ENCODE data around the gene BAZ2B.

The BAZ2B gene

GRCh38 chr2:159550231-159550630, 66.1 kb downstream of the BAZ2B start:
- H3K27ac ChIP-seq (ENCODE audit: low read depth, low read length) = no peak overlapping the region
- H3K9ac ChIP-seq (ENCODE audit: low read length) = no peak overlapping the region
- H3K27me3 ChIP-seq (ENCODE audit: low read length) = no peaks in the 10 kb centered on the region
- H3K79me2 ChIP-seq (ENCODE audit: insufficient read depth, low read length) = no peaks in the 10 kb centered on the region
- no peak overlapping the region for H2AFZ ChIP-seq (ENCODE audit: low read depth, low read length, severe bottlenecking)
- no peaks in the 10 kb centered on the region for H3K36me3 ChIP-seq (ENCODE audit: low read length)
- no peak for TF ChIP-seq CTCF (IDR thresholded peaks at IDR 0.05; ENCODE audit: insufficient read depth, low read length, poor library complexity, severe bottlenecking)
- no peak for TF ChIP-seq EZH2phosphoT487 (conservative IDR thresholded peaks at IDR 0.05; ENCODE audit: low read length)
- H3K9me3 ChIP-seq (ENCODE audit: insufficient read depth, low read length) = no peaks in the 10 kb centered on the region
- no peak overlapping the region for H3K4me2 ChIP-seq (ENCODE audit: low read depth, low read length, poor library complexity, severe bottlenecking)
- no peaks in the 10 kb centered on the region for H3F3A ChIP-seq (ENCODE audit: insufficient read depth)
- H4K20me1 ChIP-seq (ENCODE audit: low read depth, low read length) = no peaks in the 10 kb centered on the region
- H3K9me2 ChIP-seq (replicated peaks; ENCODE audit: insufficient read depth, low read length) = no peaks in the 10 kb centered on the region
- H3K4me3 ChIP-seq (ENCODE audit: insufficient read depth, low read length, poor library complexity, severe bottlenecking) = no peak overlapping the region

DNA sequence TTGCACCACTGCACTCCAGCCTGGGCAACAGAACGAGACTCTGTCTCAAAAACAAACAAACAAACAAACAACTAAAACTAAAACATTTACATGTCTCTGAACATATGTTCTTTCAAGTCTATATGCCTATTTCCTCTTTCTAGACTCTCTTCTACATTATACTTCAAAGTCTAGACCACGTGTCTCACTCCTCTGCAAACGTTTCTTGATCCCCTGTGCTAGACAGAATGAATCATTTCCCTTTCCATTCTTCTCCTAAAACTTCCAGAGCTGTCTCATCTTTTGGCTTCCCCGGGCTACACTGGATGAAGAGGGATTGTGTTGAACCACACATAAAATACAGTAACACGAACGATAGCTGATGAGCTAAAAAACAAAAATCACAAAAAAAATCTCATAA, 67.1 kb downstream of the BAZ2B start:
- Histone ChIP-seq H3K9me3 (ENCODE audit: insufficient read depth, low read length) (no peaks in the 10 kb centered on the region), H3K9me2 (replicated peaks; ENCODE audit: insufficient read depth, low read length) (no peaks in the 10 kb centered on the region), H3K4me2 (ENCODE audit: low read depth, low read length, poor library complexity, severe bottlenecking) (no peak overlapping the region), H3F3A (ENCODE audit: insufficient read depth) (no peaks in the 10 kb centered on the region), H3K9ac (ENCODE audit: low read length) (no peak overlapping the region), H2AFZ (ENCODE audit: low read depth, low read length, severe bottlenecking) (peak overlapping the region; percentile 69), H4K20me1 (ENCODE audit: low read depth, low read length) (no peaks in the 10 kb centered on the region), H3K4me3 (ENCODE audit: insufficient read depth, low read length, poor library complexity, severe bottlenecking) (no peak overlapping the region), H3K36me3 (ENCODE audit: low read length) (no peaks in the 10 kb centered on the region), H3K79me2 (ENCODE audit: insufficient read depth, low read length) (no peaks in the 10 kb centered on the region), H3K27ac (ENCODE audit: low read depth, low read length) (no peak overlapping the region), H3K27me3 (ENCODE audit: low read length) (no peaks in the 10 kb centered on the region)
- no peak for TF ChIP-seq CTCF (IDR thresholded peaks at IDR 0.05; ENCODE audit: insufficient read depth, low read length, poor library complexity, severe bottlenecking)

DNA sequence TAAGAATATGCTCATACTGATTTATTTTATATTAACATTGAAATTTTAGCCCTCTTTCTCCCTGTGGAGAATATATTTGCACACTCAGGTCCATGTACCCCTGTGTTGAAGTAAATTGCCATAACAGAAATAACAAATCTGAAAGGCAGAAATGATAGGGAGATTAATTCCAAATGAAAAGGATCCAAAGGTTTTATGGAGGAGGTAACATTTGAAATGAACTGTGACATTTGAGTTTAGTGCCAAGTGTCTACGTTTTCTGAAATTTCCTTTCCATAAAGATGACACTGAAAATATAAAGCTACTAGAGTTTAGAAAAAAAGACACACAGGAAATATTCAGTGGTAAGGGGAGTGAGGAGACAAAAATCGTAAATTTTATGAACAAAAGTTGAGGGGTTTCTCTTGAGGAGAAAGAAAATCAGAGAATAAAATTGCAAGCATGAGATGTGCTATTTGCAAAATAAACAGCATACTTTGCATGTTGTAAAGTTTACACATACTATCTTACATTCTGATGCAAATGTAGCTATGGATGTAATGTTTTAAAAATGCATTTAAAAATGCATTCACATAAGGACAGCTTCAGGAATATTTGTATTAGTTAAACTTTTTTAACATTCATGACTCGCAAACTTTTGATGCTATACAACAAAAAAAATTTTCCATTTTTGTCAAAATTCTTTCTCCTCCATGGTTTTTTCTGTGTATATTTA, 69.5 kb downstream of the BAZ2B start:
- H3K27ac ChIP-seq (ENCODE audit: low read depth, low read length) = no peak overlapping the region
- no peaks in the 10 kb centered on the region for H3K27me3 ChIP-seq (ENCODE audit: low read length)
- no peak overlapping the region for H3K9ac ChIP-seq (ENCODE audit: low read length)
- H3K4me3 ChIP-seq (ENCODE audit: insufficient read depth, low read length, poor library complexity, severe bottlenecking) = no peak overlapping the region
- no peak overlapping the region for H2AFZ ChIP-seq (ENCODE audit: low read depth, low read length, severe bottlenecking)
- no peaks in the 10 kb centered on the region for H3K9me3 ChIP-seq (ENCODE audit: insufficient read depth, low read length)
- H3K36me3 ChIP-seq (ENCODE audit: low read length) = no peaks in the 10 kb centered on the region
- TF ChIP-seq CTCF (IDR thresholded peaks at IDR 0.05; ENCODE audit: insufficient read depth, low read length, poor library complexity, severe bottlenecking) (no peak), EZH2phosphoT487 (conservative IDR thresholded peaks at IDR 0.05; ENCODE audit: low read length) (no peak)
- H4K20me1 ChIP-seq (ENCODE audit: low read depth, low read length) = no peaks in the 10 kb centered on the region
- no peaks in the 10 kb centered on the region for H3K9me2 ChIP-seq (replicated peaks; ENCODE audit: insufficient read depth, low read length)
- no peaks in the 10 kb centered on the region for H3K79me2 ChIP-seq (ENCODE audit: insufficient read depth, low read length)
- H3K4me2 ChIP-seq (ENCODE audit: low read depth, low read length, poor library complexity, severe bottlenecking) = no peak overlapping the region
- H3F3A ChIP-seq (ENCODE audit: insufficient read depth) = no peaks in the 10 kb centered on the region

Data from SU-DHL-6 (cell line).